ENCODE data around the gene TMEM61.

The TMEM61 gene

DNA sequence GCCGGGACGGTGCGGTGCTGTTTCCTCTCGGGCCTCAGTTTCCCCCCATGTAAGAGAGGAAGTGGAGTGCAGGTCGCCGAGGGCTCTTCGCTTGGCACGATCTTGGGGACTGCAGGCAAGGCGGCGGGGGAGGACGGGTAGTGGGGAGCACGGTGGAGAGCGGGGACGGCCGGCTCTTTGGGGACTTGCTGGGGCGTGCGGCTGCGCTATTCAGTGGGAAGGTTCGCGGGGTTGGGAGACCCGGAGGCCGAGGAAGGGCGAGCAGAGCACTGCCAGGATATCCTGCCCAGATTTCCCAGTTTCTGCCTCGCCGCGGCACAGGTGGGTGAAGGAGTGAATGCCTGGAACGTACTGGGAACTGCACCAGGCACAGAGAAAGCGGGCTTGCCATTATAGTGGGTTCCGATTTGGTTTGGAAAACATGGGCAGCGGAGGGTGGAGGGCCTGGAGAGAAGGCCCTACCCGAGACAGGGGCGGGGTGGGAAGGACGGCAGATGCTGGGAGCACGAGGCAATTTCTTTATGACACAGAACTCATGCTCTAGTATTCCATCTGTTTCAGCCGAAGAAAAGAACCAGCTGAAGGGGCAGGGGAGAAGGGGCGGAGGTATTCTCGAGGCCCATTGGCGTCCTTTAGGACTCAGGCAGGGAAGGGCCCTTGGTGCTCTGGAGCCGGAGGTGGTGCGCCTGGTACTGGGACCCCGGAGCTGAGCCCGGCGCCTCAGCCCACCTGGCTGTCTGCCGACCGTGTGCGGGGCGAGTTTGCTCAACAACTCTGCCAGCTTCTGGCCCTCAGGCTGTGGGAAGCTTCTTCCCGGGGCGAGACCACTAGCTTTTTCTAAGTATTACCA is 59.9 kb downstream of the TMEM61 start:
- no peak for DNase-seq

DNA sequence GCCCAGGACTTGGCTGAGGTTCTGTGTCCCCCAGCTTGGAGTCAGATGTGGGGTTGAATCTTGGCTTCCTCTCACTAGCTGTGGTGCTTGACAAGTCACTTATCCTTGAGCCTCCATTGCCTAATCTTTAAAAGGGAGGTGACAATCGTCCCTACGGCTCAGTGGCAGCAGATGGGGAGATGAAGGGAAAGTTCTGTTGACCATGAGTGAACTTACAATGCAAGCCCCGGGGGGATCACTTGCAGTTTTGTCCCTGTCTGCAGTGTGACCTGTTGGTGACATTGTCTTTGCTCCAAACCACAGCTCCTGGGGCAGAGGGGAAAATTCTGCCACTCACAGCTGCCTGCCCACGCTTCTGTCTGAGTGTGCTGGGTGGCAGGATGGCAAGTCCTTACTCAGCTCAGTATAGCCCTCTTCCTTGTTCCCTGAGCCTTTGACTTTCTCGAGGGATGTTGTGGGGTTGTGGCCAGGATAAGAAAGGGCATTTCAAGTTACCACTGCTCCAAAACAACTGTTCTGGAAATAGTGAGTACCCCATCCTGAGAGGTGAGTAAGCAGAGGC is 60.6 kb downstream of the TMEM61 start:
- no peak for DNase-seq

- no peak for DNase-seq
Observed at GRCh38 chr1:55041613-55042012, 61.2 kb downstream of the TMEM61 start.

All from NCI-H1930 (cell line).